Stomach (tissue), 9 donors: ENCODE data around the gene MARCHF5. TPM values are rescaled to one million over a fixed set of nuclear protein-coding genes. Genes with fewer than 3 reads are reported as not detected.
"Not testable (repeated sequence)": the region's sequence is repeated elsewhere in the genome, so short reads cannot be mapped to it uniquely, and the experiment has no call there.

Experiments
- DNase-seq, 2 donors: peaks; one replicate each; pipeline versions ENCODE4 v3.0.0 to v3.0.0-alpha.2; 2013 to 2019
- H3K27ac ChIP-seq, 5 donors: fragments of 200-600 bp in 4 of 5; sonication (generic) in 4 of 5; one replicate each; pipeline ENCODE4 v1.5.1; 2013 to 2019; ENCODE audit warnings: mild to moderate bottlenecking in 1 of 5, moderate library complexity in 1 of 5
- H3K27me3 ChIP-seq, 3 donors: fragments of 200-600 bp; sonication (generic); one replicate each; pipeline ENCODE4 v1.5.1; 2017 to 2019; ENCODE audit warnings: mixed run types in 1 of 3
- H3K36me3 ChIP-seq, 4 donors: fragments of 200-600 bp; sonication (generic); 1 replicate in 3 of 4; 2 replicates in 1 of 4; pipeline ENCODE4 v1.5.1; 2016 to 2019
- H3K4me1 ChIP-seq, 4 donors: fragments of 200-600 bp; sonication (generic); one replicate each; pipeline ENCODE4 v1.5.1; 2016 to 2019
- H3K4me3 ChIP-seq, 4 donors: fragments of 200-600 bp; sonication (generic) in 3 of 4; one replicate each; pipeline ENCODE4 v1.5.1; 2016 to 2019; ENCODE audit warnings: mild to moderate bottlenecking in 1 of 4
- H3K9me3 ChIP-seq, 4 donors: fragments of 200-600 bp; sonication (generic); one replicate each; pipeline ENCODE4 v1.5.1; 2016 to 2019
- EP300 ChIP-seq: sonication (generic); formaldehyde crosslinking; IDR thresholded peaks from one replicate; pipeline ENCODE4 v1.6.1; 2017; ENCODE audit warnings: antibody characterized with exemption
- POLR2A ChIP-seq, 4 donors: fragments of 450-650 bp; IDR thresholded peaks; one replicate each; pipeline ENCODE4 v1.6.1; 2016; ENCODE audit warnings: antibody characterized with exemption in 4 of 4, control low read depth in 2 of 4, mild to moderate bottlenecking in 1 of 4, moderate library complexity in 1 of 4
- POLR2AphosphoS5 ChIP-seq, 3 donors: sonication (generic); formaldehyde crosslinking; IDR thresholded peaks; one replicate each; pipeline ENCODE4 v1.6.1; 2016; ENCODE audit warnings: antibody characterized with exemption in 3 of 3
- WGBS, 5 donors: extraction: QIAGEN DNeasy Blood & Tissue Kit in 3 of 5; methylation state at CpG; one replicate each; pipeline versions ENCODE4 v1.1.5 to v1.1.7; 2013 to 2018; 5-methylcytosine and 5-hydroxymethylcytosine counted together
- intact Hi-C: fragments of 100-400 bp; cut with DNase I; formaldehyde crosslinking; loops from one replicate; pipeline ENCODE4 v1.15.1; 2023; ENCODE audit warnings: low total_unique reads
- polyA plus RNA-seq, 3 donors: library from polyadenylated mRNA; stranded (reverse); fragments of 200-250 nt; gene quantifications; one replicate each; pipeline ENCODE4 v1.2.3, GENCODE V29; 2013
- small RNA-seq, 4 donors: library from RNA; depleted of rRNA; stranded (forward); fragments of <200 nt; gene quantifications; one replicate each; pipeline ENCODE3, GENCODE V24; 2016
- total RNA-seq, 5 donors: library from RNA; depleted of rRNA; stranded (reverse); fragments of >200 nt; gene quantifications; one replicate each; pipeline versions ENCODE4 v1.1.0 to v1.2.3, GENCODE V29; 2014 to 2016
- TF ChIP-seq, protein P1 (sequence below), 7 experiments: fragments of 450-650 bp in 4 of 7; fragments of 200-600 bp in 3 of 7; sonication (generic) in 3 of 7; IDR thresholded peaks; one replicate each; pipeline ENCODE4 v1.5.1; 2016 to 2019; ENCODE audit warnings: antibody characterized with exemption in 7 of 7, control low read depth in 2 of 7, mild to moderate bottlenecking in 1 of 7
- donor health status: healthy with polysubstance abuse.
- donor health status: Bipolar disorder and iron deficiency.
- donor health status: healthy.

Gene MARCHF5
- total and polyA plus RNA-seq, 8 donors: 1.2 to 37.1 (median 11.0) TPM

GRCh38 chr10:92387289-92387940 is 96.4 kb downstream of the MARCHF5 start:
- Histone ChIP-seq H3K4me1 (no peaks in the 10 kb centered on the region), H3K36me3 (no peaks in the 10 kb centered on the region), H3K9me3 (no peaks in the 10 kb centered on the region), H3K4me3 (no peak overlapping the region), H3K27me3 (no peaks in the 10 kb centered on the region), H3K27ac (no peak overlapping the region)
- TF ChIP-seq POLR2AphosphoS5 (IDR thresholded peaks at IDR 0.05): no peak
- TF ChIP-seq POLR2A (IDR thresholded peaks at IDR 0.05): no peak
- TF ChIP-seq EP300: no peak
- TF ChIP-seq, protein P1, sequence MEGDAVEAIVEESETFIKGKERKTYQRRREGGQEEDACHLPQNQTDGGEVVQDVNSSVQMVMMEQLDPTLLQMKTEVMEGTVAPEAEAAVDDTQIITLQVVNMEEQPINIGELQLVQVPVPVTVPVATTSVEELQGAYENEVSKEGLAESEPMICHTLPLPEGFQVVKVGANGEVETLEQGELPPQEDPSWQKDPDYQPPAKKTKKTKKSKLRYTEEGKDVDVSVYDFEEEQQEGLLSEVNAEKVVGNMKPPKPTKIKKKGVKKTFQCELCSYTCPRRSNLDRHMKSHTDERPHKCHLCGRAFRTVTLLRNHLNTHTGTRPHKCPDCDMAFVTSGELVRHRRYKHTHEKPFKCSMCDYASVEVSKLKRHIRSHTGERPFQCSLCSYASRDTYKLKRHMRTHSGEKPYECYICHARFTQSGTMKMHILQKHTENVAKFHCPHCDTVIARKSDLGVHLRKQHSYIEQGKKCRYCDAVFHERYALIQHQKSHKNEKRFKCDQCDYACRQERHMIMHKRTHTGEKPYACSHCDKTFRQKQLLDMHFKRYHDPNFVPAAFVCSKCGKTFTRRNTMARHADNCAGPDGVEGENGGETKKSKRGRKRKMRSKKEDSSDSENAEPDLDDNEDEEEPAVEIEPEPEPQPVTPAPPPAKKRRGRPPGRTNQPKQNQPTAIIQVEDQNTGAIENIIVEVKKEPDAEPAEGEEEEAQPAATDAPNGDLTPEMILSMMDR (IDR thresholded peaks at IDR 0.05): no peak
- WGBS, 5 donors: 40 to 50% (median 41%) methylated on average over 11 of the region's 11 CpGs
- peak in 1 of 2 donors; percentile 84 for DNase-seq
- intact Hi-C loops: no loop called here

GRCh38 chr10:92393173-92393572 is 102.2 kb downstream of the MARCHF5 start:
- H3K27me3 ChIP-seq, H3K36me3 ChIP-seq, H3K27ac ChIP-seq, DNase-seq, H3K4me3 ChIP-seq, intact Hi-C loops, H3K9me3 ChIP-seq, H3K4me1 ChIP-seq: not testable (repeated sequence)
- 17 to 93% (median 40%) methylated on average over 1 of the region's 1 CpG for WGBS, 5 donors

DNA sequence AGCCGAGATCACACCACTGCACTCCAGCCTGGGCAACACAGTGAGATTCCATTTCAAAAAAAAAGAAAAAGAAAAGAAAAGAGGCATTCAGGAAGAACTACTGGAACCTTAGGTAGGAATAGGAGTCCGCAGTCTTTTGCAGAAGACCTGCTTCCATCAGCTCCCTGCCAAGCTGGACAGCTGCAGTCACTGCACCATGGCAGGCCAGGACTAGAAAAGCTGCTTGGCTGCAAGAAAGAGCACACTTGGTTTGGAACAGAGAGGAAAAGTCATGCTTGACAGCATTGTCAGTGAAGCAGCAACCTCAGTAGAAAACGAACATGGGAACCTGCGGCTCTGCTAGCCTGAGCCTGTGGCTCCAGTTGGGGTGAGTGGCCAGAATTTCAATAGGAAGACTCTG is 104.3 kb downstream of the MARCHF5 start:
- H3K9me3 ChIP-seq: peaks cover 0 to 12% (median 3%) of the 10 kb centered on the region in 4 donors
- no peaks in the 10 kb centered on the region for H3K36me3 ChIP-seq
- 62 to 95% (median 81%) methylated on average over 4 of the region's 4 CpGs for WGBS, 5 donors
- TF ChIP-seq EP300: no peak
- no peak for TF ChIP-seq POLR2AphosphoS5 (IDR thresholded peaks at IDR 0.05)
- TF ChIP-seq, protein P1 (IDR thresholded peaks at IDR 0.05): no peak
- no peak for TF ChIP-seq POLR2A (IDR thresholded peaks at IDR 0.05)
- H3K4me3 ChIP-seq: no peak overlapping the region
- H3K4me1 ChIP-seq: no peaks in the 10 kb centered on the region
- intact Hi-C loops: no loop called here
- no peaks in the 10 kb centered on the region for H3K27me3 ChIP-seq
- H3K27ac ChIP-seq: no peak overlapping the region
- no peak for DNase-seq

DNA sequence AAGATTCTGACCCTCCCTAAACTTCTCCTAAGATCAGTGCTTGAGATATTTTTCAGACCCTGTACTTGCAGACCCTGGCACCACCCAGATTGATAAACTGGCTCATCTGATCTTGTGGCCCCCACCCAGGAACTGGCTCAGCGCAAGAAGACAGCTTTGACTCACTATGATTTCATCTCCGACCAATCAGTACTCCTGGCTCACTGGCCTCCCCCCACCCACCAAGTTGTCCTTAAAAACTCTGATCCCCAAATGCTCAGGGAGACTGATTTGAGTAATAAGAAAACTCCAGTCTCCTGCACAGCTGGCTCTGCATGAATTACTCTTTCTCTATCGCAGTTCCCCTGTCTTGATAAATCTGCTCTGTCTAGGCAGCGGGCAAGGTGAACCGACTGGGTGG is 111.3 kb downstream of the MARCHF5 start:
- peaks cover 0 to 12% (median 3%) of the 10 kb centered on the region in 4 donors for H3K9me3 ChIP-seq
- H3K27me3 ChIP-seq, H3K27ac ChIP-seq, H3K4me1 ChIP-seq, intact Hi-C loops, H3K36me3 ChIP-seq, H3K4me3 ChIP-seq, DNase-seq: not testable (repeated sequence)
- 79 to 90% (median 87%) methylated on average over 5 of the region's 5 CpGs for WGBS, 5 donors

Small RNA genes within 50 kb of the gene (small RNA-seq; reads per million reads assigned to genes)
- gene RF00019: 0 reads per million in 4 donors
- 0 to 0.47 (median 0) reads per million in 4 donors for gene RNY3P12

Other genes starting within 250 kb of the MARCHF5 start
- 10 to 100 TPM in 2 of 5 donors, 1 to 10 TPM in 3; 2.0 to 11.2 (median 6.6) TPM for gene CPEB3, start 89 bp upstream of the MARCHF5 start, total RNA-seq
- gene CPEB3, start 89 bp upstream of the MARCHF5 start, polyA plus RNA-seq: 1 to 10 TPM; 1.3 to 1.8 (median 1.3) TPM